GM23248 (cell line): ENCODE results near the gene ESPNL. TPM values are rescaled to one million over a fixed set of nuclear protein-coding genes. Genes with fewer than 3 reads are reported as not detected.

Source experiments
- DNase-seq: peaks from one replicate; pipeline ENCODE4 v3.0.0-alpha.2; 2015
- H2AFZ ChIP-seq: fragments of 200-600 bp; sonication (generic); 2 replicates; pipeline ENCODE4 v1.6.1; 2016; ENCODE audit warnings: antibody characterized with exemption
- H3F3A ChIP-seq: fragments of 200-600 bp; sonication (generic); 2 replicates; pipeline ENCODE4 v1.6.1; 2016; ENCODE audit warnings: mild to moderate bottlenecking, antibody characterized with exemption, mixed run types; ENCODE audit not compliant: insufficient read depth
- H3K27ac ChIP-seq: fragments of 200-600 bp; sonication (generic); 2 replicates; pipeline ENCODE4 v1.5.1; 2016; ENCODE audit warnings: mild to moderate bottlenecking
- H3K27me3 ChIP-seq: fragments of 200-600 bp; sonication (generic); replicated peaks from 2 replicates; pipeline ENCODE4 v1.6.1; 2016; ENCODE audit warnings: mild to moderate bottlenecking; ENCODE audit not compliant: insufficient read depth
- H3K36me3 ChIP-seq: fragments of 200-600 bp; sonication (generic); 2 replicates; pipeline ENCODE4 v1.6.1; 2016; ENCODE audit warnings: low read depth, mild to moderate bottlenecking
- H3K4me1 ChIP-seq: fragments of 200-600 bp; sonication (generic); 2 replicates; pipeline ENCODE4 v1.6.1; 2016; ENCODE audit warnings: mild to moderate bottlenecking; ENCODE audit not compliant: insufficient read depth
- H3K4me2 ChIP-seq: fragments of 200-600 bp; sonication (generic); one replicate; pipeline ENCODE4 v1.6.1; 2016; ENCODE audit warnings: mild to moderate bottlenecking; ENCODE audit not compliant: unreplicated experiment
- H3K4me3 ChIP-seq: fragments of 200-600 bp; sonication (generic); 2 replicates; pipeline ENCODE4 v1.5.1; 2016; ENCODE audit warnings: mild to moderate bottlenecking
- H3K79me2 ChIP-seq: fragments of 200-600 bp; sonication (generic); 2 replicates; pipeline ENCODE4 v1.6.1; 2016; ENCODE audit warnings: mild to moderate bottlenecking; ENCODE audit not compliant: insufficient read depth
- H3K9ac ChIP-seq: fragments of 200-600 bp; sonication (generic); 2 replicates; pipeline ENCODE4 v1.6.1; 2016; ENCODE audit warnings: mild to moderate bottlenecking
- H3K9me2 ChIP-seq: fragments of 200-600 bp; sonication (generic); 2 replicates; pipeline ENCODE4 v1.6.1; 2016; ENCODE audit warnings: mixed run types, mild to moderate bottlenecking, moderate library complexity; ENCODE audit not compliant: insufficient read depth
- H3K9me3 ChIP-seq: fragments of 200-600 bp; sonication (generic); one replicate; pipeline ENCODE4 v1.6.1; 2017; ENCODE audit warnings: low read depth
- H4K20me1 ChIP-seq: fragments of 200-600 bp; sonication (generic); 2 replicates; pipeline ENCODE4 v1.6.0; 2016; ENCODE audit not compliant: insufficient read depth
- EZH2 ChIP-seq: fragments of 200-600 bp; sonication (generic); IDR thresholded peaks from 2 replicates; pipeline ENCODE4 v1.6.1; 2018; ENCODE audit warnings: antibody characterized with exemption, mild to moderate bottlenecking; ENCODE audit not compliant: insufficient read depth, poor library complexity, severe bottlenecking
- EZH2phosphoT487 ChIP-seq: fragments of 200-600 bp; sonication (generic); IDR thresholded peaks from 2 replicates; pipeline ENCODE4 v1.6.1; 2018; ENCODE audit warnings: antibody characterized with exemption, moderate library complexity, mild to moderate bottlenecking, low read depth; ENCODE audit not compliant: insufficient read depth
- WGBS, 2 experiments: methylation state at CpG; one replicate each; pipeline ENCODE4 v1.1.6; 2015 to 2017; ENCODE audit warnings: low lambda C conversion rate in 2 of 2, low coverage in 1 of 2; ENCODE audit errors: missing lambda C conversion rate in 2 of 2; 5-methylcytosine and 5-hydroxymethylcytosine counted together
- in situ Hi-C: fragments of 300-500 bp; cut with MboI; formaldehyde crosslinking; loops from 2 replicates; pipeline ENCODE4 v1.15.0; 2020
- polyA plus RNA-seq: library from polyadenylated mRNA; unstranded; fragments of >200 nt; fragmentation: Nextera tagmentation; extraction: Ambion mirVana; gene quantifications from 2 replicates; pipeline ENCODE4 v1.2.1, GENCODE V29; 2016
- total RNA-seq: library from RNA; depleted of rRNA; stranded (reverse); fragments of >200 nt; shearing (Covaris generic); gene quantifications from 2 replicates; pipeline ENCODE4 v1.2.3, GENCODE V29; 2014

The ESPNL gene
- total and polyA plus RNA-seq, 2 experiments from 2014 or later = 0.60 to 1.4 TPM

GRCh38 chr2:238093181-238094140 is 6.7 kb upstream of the ESPNL start:
- H3K4me3 ChIP-seq = no peak overlapping the region
- no peaks in the 10 kb centered on the region for H3K79me2 ChIP-seq
- no peaks in the 10 kb centered on the region for H3K9me3 ChIP-seq
- no peaks in the 10 kb centered on the region for H4K20me1 ChIP-seq
- H3K9ac ChIP-seq = no peak overlapping the region
- no peaks in the 10 kb centered on the region for H3K9me2 ChIP-seq
- DNase-seq = no peak
- WGBS, 2 experiments = 87 to 88% methylated on average over 24 to 26 of the region's 26 CpGs
- no peak overlapping the region for H3K27ac ChIP-seq
- H3K27me3 ChIP-seq = no peaks in the 10 kb centered on the region
- no peak overlapping the region for H3K4me2 ChIP-seq
- TF ChIP-seq EZH2phosphoT487 = no peak
- no peaks in the 10 kb centered on the region for H3K36me3 ChIP-seq
- no peaks in the 10 kb centered on the region for H3F3A ChIP-seq
- no peak overlapping the region for H2AFZ ChIP-seq
- no peaks in the 10 kb centered on the region for H3K4me1 ChIP-seq
- in situ Hi-C loops = no loop called here

- no peak overlapping the region for H2AFZ ChIP-seq
- in situ Hi-C loops = no loop called here
- H3K9ac ChIP-seq = no peak overlapping the region
- H3F3A ChIP-seq = no peaks in the 10 kb centered on the region
- no peaks in the 10 kb centered on the region for H3K79me2 ChIP-seq
- H3K4me2 ChIP-seq = no peak overlapping the region
- H3K9me2 ChIP-seq = no peaks in the 10 kb centered on the region
- H4K20me1 ChIP-seq = no peaks in the 10 kb centered on the region
- no peaks in the 10 kb centered on the region for H3K36me3 ChIP-seq
- no peak overlapping the region for H3K4me3 ChIP-seq
- TF ChIP-seq EZH2phosphoT487 = no peak
- no peak for TF ChIP-seq EZH2
- WGBS, 2 experiments = 92 to 94% methylated on average over 17 of the region's 17 CpGs
- no peaks in the 10 kb centered on the region for H3K27me3 ChIP-seq
- H3K9me3 ChIP-seq = no peaks in the 10 kb centered on the region
- no peak overlapping the region for H3K27ac ChIP-seq
- no peak for DNase-seq
- H3K4me1 ChIP-seq = no peaks in the 10 kb centered on the region
Measured at GRCh38 chr2:238094438-238095022, 5.6 kb upstream of the ESPNL start.

GRCh38 chr2:238095143-238095542 is 5.0 kb upstream of the ESPNL start:
- Histone ChIP-seq H4K20me1 (no peaks in the 10 kb centered on the region), H3K9ac (no peak overlapping the region), H3K79me2 (no peaks in the 10 kb centered on the region), H3K27me3 (no peaks in the 10 kb centered on the region), H3F3A (no peaks in the 10 kb centered on the region), H2AFZ (no peak overlapping the region), H3K36me3 (no peaks in the 10 kb centered on the region), H3K9me2 (no peaks in the 10 kb centered on the region), H3K9me3 (no peaks in the 10 kb centered on the region), H3K4me3 (no peak overlapping the region), H3K4me1 (no peaks in the 10 kb centered on the region), H3K27ac (no peak overlapping the region), H3K4me2 (no peak overlapping the region)
- in situ Hi-C loops = no loop called here
- no peak for DNase-seq
- WGBS, 2 experiments = 90 to 91% methylated on average over 7 of the region's 7 CpGs
- TF ChIP-seq EZH2phosphoT487 = no peak

DNA sequence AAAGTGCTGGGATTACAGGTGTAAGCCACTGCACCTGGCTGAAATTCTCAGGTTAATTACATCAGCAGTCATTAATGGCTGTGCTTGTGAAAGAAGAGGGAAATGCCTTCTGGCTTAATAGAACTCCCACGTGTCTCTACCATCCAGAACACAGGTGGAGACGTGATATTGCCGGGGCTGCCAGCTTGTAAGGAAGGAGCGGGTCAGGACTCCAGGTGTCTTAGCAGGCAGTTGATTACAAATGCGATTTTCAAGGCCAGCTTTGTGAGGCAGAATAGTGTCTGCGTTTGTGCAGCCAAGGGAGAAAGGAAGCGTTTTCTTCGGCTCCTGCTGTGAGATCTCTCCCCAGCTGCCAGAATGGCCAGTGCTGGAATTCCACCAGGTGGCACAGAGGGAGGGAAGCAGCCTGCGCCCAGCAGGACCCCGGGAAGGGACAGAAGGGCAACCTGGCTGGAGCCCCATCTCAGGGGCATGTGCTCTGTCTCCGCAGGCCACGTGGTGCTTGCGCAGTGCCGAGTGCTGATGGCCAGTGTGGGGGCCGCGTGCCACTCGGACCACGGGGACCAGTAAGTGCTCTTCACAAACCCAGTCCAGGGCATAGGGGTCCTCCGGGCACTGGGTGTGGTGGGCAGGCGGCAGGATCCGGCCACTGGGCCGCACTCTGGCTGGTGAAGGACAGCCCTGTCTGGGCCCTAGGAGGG is 3.7 kb upstream of the ESPNL start:
- Histone ChIP-seq H3F3A (no peaks in the 10 kb centered on the region), H3K4me3 (no peak overlapping the region), H2AFZ (no peak overlapping the region), H3K9ac (no peak overlapping the region), H4K20me1 (no peaks in the 10 kb centered on the region), H3K36me3 (no peaks in the 10 kb centered on the region), H3K27ac (no peak overlapping the region), H3K4me2 (no peak overlapping the region), H3K79me2 (no peaks in the 10 kb centered on the region), H3K4me1 (no peaks in the 10 kb centered on the region), H3K9me3 (no peaks in the 10 kb centered on the region), H3K27me3 (no peaks in the 10 kb centered on the region), H3K9me2 (no peaks in the 10 kb centered on the region)
- no peak for DNase-seq
- TF ChIP-seq EZH2phosphoT487 (no peak), EZH2 (no peak)
- WGBS, 2 experiments = 88 to 91% methylated on average over 20 to 22 of the region's 22 CpGs
- in situ Hi-C loops = no loop called here
